Activated naive CD8-positive, alpha-beta T cell treated with anti-CD3 and anti-CD28 coated beads, Interleukin-2, amount 50 U/mL, for 24 hours (primary cell): ENCODE measurements around the gene NT5C3A.
"Not testable (repeated sequence)": the region's sequence is repeated elsewhere in the genome, so short reads cannot be mapped to it uniquely, and the experiment has no call there.

Source experiments
- ATAC-seq: fragments of 150-1000 bp; cut with Tn5 transposase; one replicate; pipeline ENCODE4 v1.10.0; 2021
- DNase-seq: peaks from one replicate; pipeline ENCODE4 v3.0.0; 2021
- H3K27ac Mint-ChIP-seq: one replicate; pipeline ENCODE4 v1.8.0; 2021; ENCODE audit warnings: mild to moderate bottlenecking, mixed read lengths
- H3K27me3 Mint-ChIP-seq: one replicate; pipeline ENCODE4 v1.8.0; 2021; ENCODE audit warnings: mixed read lengths
- H3K36me3 Mint-ChIP-seq: one replicate; pipeline ENCODE4 v1.8.0; 2021; ENCODE audit warnings: low read depth, mixed read lengths
- H3K4me1 Mint-ChIP-seq: one replicate; pipeline ENCODE4 v1.8.0; 2021; ENCODE audit warnings: mixed read lengths
- H3K4me3 Mint-ChIP-seq: one replicate; pipeline ENCODE4 v1.8.0; 2021; ENCODE audit warnings: mild to moderate bottlenecking, moderate library complexity, mixed read lengths
- H3K9me3 Mint-ChIP-seq: one replicate; pipeline ENCODE4 v1.8.0; 2021; ENCODE audit warnings: mixed read lengths

Gene NT5C3A

DNA sequence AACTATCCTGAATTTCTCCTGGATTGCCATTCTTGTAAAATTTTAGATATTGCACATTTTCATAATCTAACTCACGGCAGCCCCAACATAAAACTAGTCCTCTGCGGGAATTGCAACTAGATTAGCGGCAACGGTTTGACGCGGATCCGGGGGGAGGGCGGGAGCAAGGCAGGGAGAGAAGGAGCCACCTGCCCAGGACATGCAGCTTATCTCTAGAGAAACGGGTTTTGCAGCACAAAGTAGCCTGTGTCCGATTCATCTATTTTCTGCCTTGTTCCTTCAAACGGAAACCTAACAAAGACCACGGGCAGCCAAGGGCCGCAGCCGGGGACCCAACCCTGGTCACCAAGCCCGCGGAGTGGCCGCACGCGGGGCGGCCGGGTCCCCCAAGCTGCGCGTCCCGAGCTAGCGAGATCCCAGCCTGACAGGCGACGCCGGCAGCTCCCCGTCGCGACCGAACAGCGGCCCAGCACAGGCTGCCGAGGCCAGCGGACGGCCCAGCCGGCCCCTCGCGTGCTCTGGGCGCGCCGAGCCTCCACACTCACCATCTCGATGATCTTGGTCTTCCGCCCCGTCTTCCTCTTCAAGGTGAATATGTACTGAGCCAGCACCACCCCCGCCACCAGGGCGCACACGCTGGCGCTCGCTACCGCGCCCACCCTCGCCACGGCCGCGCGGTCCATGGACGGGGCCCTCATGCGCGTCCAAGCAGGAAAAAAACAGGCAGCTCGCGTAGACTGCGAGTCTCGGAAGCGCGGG is at the start of gene NT5C3A:
TSS of gene NT5C3A (minus strand) at position 754 of the 759 bp plus-strand sequence. CDS start at position 683, 71 bp downstream.
- Mint-ChIP-seq H3K36me3 (peaks cover 10% of the 10 kb centered on the region), H3K9me3 (peaks cover 14% of the 10 kb centered on the region), H3K4me3 (peak within 1 kb of the TSS; percentile 94), H3K27me3 (peaks cover 4% of the 10 kb centered on the region), H3K4me1 (peaks cover 42% of the 10 kb centered on the region), H3K27ac (peak within 1 kb of the TSS; percentile 88)
- ATAC-seq, result no peak
- peak; percentile 49 for DNase-seq

- Mint-ChIP-seq H3K27ac (no peak overlapping the region), H3K4me1 (peaks cover 24% of the 10 kb centered on the region), H3K36me3 (no peaks in the 10 kb centered on the region), H3K4me3 (no peak overlapping the region), H3K27me3 (peaks cover 9% of the 10 kb centered on the region), H3K9me3 (no peaks in the 10 kb centered on the region)
- DNase-seq (no peak), ATAC-seq (no peak)
Observed at GRCh38 chr7:33111614-33112013, 49.0 kb upstream of the NT5C3A start.

DNA sequence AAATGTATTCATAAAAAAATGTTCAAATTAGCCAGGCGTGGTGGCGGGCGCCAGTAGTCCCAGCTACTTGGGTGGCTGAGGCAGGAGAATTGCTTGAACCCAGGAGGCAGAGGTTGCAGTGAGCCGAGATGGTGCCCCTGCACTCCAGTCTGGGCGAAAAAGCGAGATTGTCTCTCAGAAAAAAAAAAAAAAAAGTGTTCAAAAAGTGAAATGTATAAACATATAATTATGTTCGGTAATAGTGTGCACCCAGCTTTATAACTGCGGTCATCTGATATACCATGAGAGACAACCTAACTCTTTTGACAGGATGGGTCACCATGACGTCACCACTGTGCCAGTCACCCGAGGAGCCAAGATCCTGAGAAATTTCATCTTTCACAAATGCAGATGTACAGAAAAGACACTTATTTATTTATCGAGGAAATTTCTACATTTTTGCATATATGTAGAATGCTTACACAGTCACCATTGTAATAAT is 47.2 kb upstream of the NT5C3A start:
- DNase-seq (no peak), ATAC-seq (no peak)
- peaks cover 9% of the 10 kb centered on the region for H3K27me3 Mint-ChIP-seq
- H3K4me3 Mint-ChIP-seq, result peak overlapping the region; percentile 95
- H3K27ac Mint-ChIP-seq, result no peak overlapping the region
- peaks cover 32% of the 10 kb centered on the region for H3K4me1 Mint-ChIP-seq
- H3K36me3 Mint-ChIP-seq, result no peaks in the 10 kb centered on the region
- no peaks in the 10 kb centered on the region for H3K9me3 Mint-ChIP-seq

- Mint-ChIP-seq H3K9me3 (no peaks in the 10 kb centered on the region), H3K4me1 (peaks cover 34% of the 10 kb centered on the region), H3K36me3 (no peaks in the 10 kb centered on the region), H3K27ac (peak within 1 kb of the TSS; percentile 84), H3K4me3 (peak within 1 kb of the TSS; percentile 95), H3K27me3 (peaks cover 7% of the 10 kb centered on the region)
- peak; percentile 82 for DNase-seq
- peak; percentile 91 for ATAC-seq
Observed at GRCh38 chr7:33109005-33109757, 46.6 kb upstream of the NT5C3A start, which contains the start of gene RP9. Gene RP9, minus strand, starts transcription at chr7:33109404. Its CDS starts 32 bp downstream, at chr7:33109372.

- no peaks in the 10 kb centered on the region for H3K9me3 Mint-ChIP-seq
- no peak for ATAC-seq
Observed at GRCh38 chr7:33108554-33109004, 46.0 kb upstream of the NT5C3A start.

DNA sequence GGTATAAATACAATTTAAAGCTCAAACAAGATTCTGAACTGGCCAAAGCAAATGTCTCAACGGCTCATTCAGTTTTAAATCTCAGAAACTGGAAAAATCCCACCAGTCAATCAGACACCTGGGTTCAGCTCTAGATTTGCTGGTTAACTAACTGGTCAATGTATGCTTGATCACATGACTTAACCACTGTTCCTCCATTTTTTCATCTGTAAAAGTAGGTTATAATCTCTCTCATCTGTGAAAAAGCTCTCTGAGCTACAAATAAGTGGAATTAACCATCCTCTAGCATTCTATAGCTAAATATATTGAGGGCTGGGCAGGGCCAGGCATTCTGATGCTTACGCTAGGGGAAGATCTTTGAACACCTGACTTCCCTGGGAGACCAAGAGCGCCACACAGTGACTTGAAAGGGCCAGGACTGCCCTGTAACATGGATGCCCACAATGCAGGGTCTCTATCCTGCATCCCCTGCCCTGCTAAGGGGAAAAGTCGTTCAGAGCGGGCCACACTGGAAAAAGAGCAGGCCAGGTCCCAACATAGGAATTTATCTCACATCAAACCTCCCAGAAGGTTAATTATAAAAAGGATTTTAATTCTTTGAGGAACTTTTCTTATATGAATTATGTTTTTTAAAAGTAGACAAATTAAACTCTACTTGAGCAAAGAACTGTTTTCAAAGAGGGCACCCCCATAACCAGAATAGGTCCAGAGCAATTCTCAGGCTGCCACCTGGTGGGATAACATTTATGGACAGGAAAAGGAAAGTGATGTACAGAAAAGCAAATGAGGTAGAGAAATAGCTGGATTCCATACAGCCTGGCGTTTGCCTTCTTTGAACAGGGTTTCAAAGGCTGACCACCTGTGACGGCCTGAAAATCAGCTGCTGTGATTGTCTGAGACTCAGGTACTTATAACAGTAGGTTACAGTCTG is 44.8 kb upstream of the NT5C3A start:
- peaks cover 36% of the 10 kb centered on the region for H3K4me1 Mint-ChIP-seq
- H3K9me3 Mint-ChIP-seq, result no peaks in the 10 kb centered on the region
- peak overlapping the region; percentile 84 for H3K27ac Mint-ChIP-seq
- H3K27me3 Mint-ChIP-seq, result peaks cover 2% of the 10 kb centered on the region
- DNase-seq (peak; percentile 16), ATAC-seq (no peak)
- peaks cover 14% of the 10 kb centered on the region for H3K36me3 Mint-ChIP-seq
- H3K4me3 Mint-ChIP-seq, result peak overlapping the region; percentile 95

More at GRCh38 chr7:33108554-33109004, 46.0 kb upstream of the NT5C3A start:
- peak overlapping the region; percentile 84 for H3K27ac Mint-ChIP-seq
- H3K4me1 Mint-ChIP-seq, result peaks cover 35% of the 10 kb centered on the region
- peak overlapping the region; percentile 95 for H3K4me3 Mint-ChIP-seq
- peak; percentile 33 for DNase-seq
- peaks cover 4% of the 10 kb centered on the region for H3K36me3 Mint-ChIP-seq
- peaks cover 6% of the 10 kb centered on the region for H3K27me3 Mint-ChIP-seq

DNA sequence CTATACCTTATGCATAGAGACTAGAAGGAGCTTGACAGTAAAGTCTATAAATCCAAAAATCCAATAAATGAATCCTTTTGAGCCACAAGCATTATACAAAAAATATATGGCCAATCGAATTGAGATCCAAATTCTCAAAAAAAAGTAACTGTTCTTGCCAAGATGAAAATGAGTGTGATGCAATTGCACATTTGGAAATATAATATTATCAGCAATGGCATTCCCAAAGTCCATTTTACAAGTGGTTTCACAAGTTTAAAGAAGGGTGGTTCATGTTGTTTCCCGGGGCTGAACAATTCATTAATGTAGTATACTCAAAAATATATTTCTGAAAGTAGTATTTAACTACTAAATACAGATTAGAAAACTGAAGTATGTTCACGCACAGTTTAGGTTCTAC is 39.3 kb upstream of the NT5C3A start:
- Mint-ChIP-seq H3K4me3 (no peak overlapping the region), H3K27me3 (no peaks in the 10 kb centered on the region), H3K36me3 (peaks cover 43% of the 10 kb centered on the region), H3K4me1 (peaks cover 19% of the 10 kb centered on the region), H3K9me3 (no peaks in the 10 kb centered on the region), H3K27ac (no peak overlapping the region)
- DNase-seq (no peak), ATAC-seq (no peak)

- Mint-ChIP-seq H3K4me3 (no peak overlapping the region), H3K36me3 (peaks cover 53% of the 10 kb centered on the region), H3K27me3 (no peaks in the 10 kb centered on the region), H3K4me1 (peaks cover 10% of the 10 kb centered on the region), H3K27ac (no peak overlapping the region), H3K9me3 (no peaks in the 10 kb centered on the region)
- DNase-seq (no peak), ATAC-seq (no peak)
Observed at GRCh38 chr7:33100770-33101169, 38.2 kb upstream of the NT5C3A start.

DNA sequence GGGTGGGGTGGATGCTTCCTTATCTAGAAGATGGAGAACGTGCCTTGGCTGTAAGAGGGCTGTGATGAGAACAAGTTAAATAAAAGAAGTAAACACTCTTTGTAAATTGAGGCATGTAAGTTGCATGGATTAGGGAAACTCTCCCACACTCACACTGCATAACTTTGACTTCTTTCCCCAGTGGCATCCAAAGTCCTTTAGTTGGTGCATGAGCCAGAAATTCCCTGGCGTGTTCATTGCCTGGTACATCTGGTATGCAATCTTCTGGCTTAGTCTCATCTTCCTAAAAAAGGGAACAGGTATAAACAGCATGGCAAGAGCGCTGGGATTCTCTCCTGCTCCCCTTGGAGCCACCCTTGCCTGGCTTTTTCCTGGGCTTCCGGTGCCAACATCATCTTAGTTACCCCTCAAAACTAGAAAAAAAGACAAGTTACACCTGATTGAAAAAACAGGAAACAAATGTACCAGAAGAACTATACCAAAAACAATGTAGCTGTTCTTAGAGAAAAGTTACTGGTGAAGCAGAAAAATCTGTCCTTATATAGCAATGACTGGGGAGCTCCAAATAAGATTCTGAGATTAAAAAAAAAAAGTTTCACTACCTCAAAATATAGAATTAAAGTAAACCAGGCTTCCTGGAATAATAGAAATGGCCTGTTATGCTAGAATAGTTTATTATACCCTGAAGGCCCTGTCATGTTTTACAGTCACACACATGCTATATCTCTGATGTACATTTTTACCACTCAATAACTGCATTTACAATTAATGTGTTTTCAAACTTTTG is 36.8 kb upstream of the NT5C3A start:
- H3K4me3 Mint-ChIP-seq, result no peak overlapping the region
- peaks cover 59% of the 10 kb centered on the region for H3K36me3 Mint-ChIP-seq
- H3K27ac Mint-ChIP-seq, result peak overlapping the region; percentile 59
- H3K9me3 Mint-ChIP-seq, result no peaks in the 10 kb centered on the region
- DNase-seq (no peak), ATAC-seq (no peak)
- peaks cover 6% of the 10 kb centered on the region for H3K4me1 Mint-ChIP-seq
- H3K27me3 Mint-ChIP-seq, result no peaks in the 10 kb centered on the region

GRCh38 chr7:33094745-33095275 is 32.2 kb upstream of the NT5C3A start:
- H3K4me3 Mint-ChIP-seq, H3K4me1 Mint-ChIP-seq, DNase-seq, ATAC-seq, H3K27me3 Mint-ChIP-seq, H3K9me3 Mint-ChIP-seq, H3K27ac Mint-ChIP-seq: not testable (repeated sequence)
- peaks cover 45% of the 10 kb centered on the region for H3K36me3 Mint-ChIP-seq

GRCh38 chr7:33093266-33093665 is 30.7 kb upstream of the NT5C3A start:
- no peak for DNase-seq
- Mint-ChIP-seq H3K36me3 (peaks cover 33% of the 10 kb centered on the region), H3K4me3 (no peak overlapping the region)

GRCh38 chr7:33091641-33092191 is 29.1 kb upstream of the NT5C3A start:
- ATAC-seq, result peak; percentile 33
- Mint-ChIP-seq H3K36me3 (peaks cover 23% of the 10 kb centered on the region), H3K4me3 (no peak overlapping the region), H3K27me3 (no peaks in the 10 kb centered on the region), H3K27ac (no peak overlapping the region), H3K9me3 (no peaks in the 10 kb centered on the region), H3K4me1 (no peaks in the 10 kb centered on the region)
- DNase-seq, result no peak

More at GRCh38 chr7:33093266-33093665, 30.7 kb upstream of the NT5C3A start:
- Mint-ChIP-seq H3K4me1 (no peaks in the 10 kb centered on the region), H3K27ac (no peak overlapping the region), H3K9me3 (no peaks in the 10 kb centered on the region), H3K27me3 (no peaks in the 10 kb centered on the region)
- ATAC-seq, result no peak

DNA sequence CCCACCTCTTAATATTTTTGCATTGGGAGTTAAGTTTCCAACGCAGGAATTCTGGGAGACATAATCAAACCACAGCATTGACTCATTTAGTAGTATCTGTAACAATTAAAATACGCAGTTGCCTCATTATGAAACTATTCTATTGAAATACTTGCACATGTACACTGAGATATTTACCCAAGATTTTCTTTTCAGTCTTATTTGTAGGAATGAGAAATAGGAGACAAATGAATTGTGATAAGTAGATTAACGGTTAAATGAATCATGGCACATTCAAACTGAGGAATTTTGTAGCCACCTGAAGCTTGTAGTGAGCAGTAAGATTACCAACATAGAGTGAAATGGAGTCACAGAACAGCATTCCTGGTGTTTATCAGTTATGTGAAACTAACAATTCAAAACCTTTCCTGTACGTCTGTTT is 28.5 kb upstream of the NT5C3A start:
- no peaks in the 10 kb centered on the region for H3K9me3 Mint-ChIP-seq
- peaks cover 17% of the 10 kb centered on the region for H3K36me3 Mint-ChIP-seq
- H3K27me3 Mint-ChIP-seq, result no peaks in the 10 kb centered on the region
- no peak overlapping the region for H3K4me3 Mint-ChIP-seq
- ATAC-seq (no peak), DNase-seq (no peak)
- no peaks in the 10 kb centered on the region for H3K4me1 Mint-ChIP-seq
- H3K27ac Mint-ChIP-seq, result no peak overlapping the region
